Naive thymus-derived CD8-positive, alpha-beta T cell (primary cell): ENCODE measurements around the gene HSPB3. TPM values are rescaled to one million over a fixed set of nuclear protein-coding genes. Genes with fewer than 3 reads are reported as not detected.

Experiments
- ATAC-seq, 2 donors: fragments of 150-1000 bp; cut with Tn5 transposase in 1 of 2; sonication (Bioruptor Pico), chemical (Tn5 transposase) in 1 of 2; 1 replicate in 1 of 2; 2 replicates in 1 of 2; pipeline ENCODE4 v1.10.0; 2021; ENCODE audit warnings: mild to moderate bottlenecking in 2 of 2, moderate library complexity in 2 of 2
- POLR2A ChIA-PET: fragments of 350-600 bp; sonication (Branson Sonifier 250); formaldehyde crosslinking; loops from one replicate; lab custom pipeline; 2021; ENCODE audit warnings: antibody characterized with exemption; lab: Charles Lee
- DNase-seq, 10 donors: peaks; one replicate each; pipeline versions ENCODE4 v3.0.0 to v3.0.0-alpha.2; 2020 to 2022
- H3K27ac Mint-ChIP-seq, 10 donors: one replicate each; pipeline ENCODE4 v1.8.0; 2020 to 2022; ENCODE audit warnings: mild to moderate bottlenecking in 10 of 10, mixed read lengths in 10 of 10, moderate library complexity in 4 of 10, inconsistent platforms in 1 of 10
- H3K27me3 Mint-ChIP-seq, 5 donors: one replicate each; pipeline ENCODE4 v1.8.0; 2021 to 2022; ENCODE audit warnings: mixed read lengths in 5 of 5
- H3K36me3 Mint-ChIP-seq, 3 donors: one replicate each; pipeline ENCODE4 v1.8.0; 2020 to 2022; ENCODE audit warnings: mixed read lengths in 3 of 3, mild to moderate bottlenecking in 2 of 3, inconsistent platforms in 1 of 3
- H3K4me1 Mint-ChIP-seq, 4 donors: one replicate each; pipeline ENCODE4 v1.8.0; 2021 to 2022; ENCODE audit warnings: mixed read lengths in 4 of 4
- H3K4me3 Mint-ChIP-seq, 10 donors: one replicate each; pipeline ENCODE4 v1.8.0; 2020 to 2022; ENCODE audit warnings: mild to moderate bottlenecking in 10 of 10, mixed read lengths in 10 of 10, moderate library complexity in 6 of 10, inconsistent platforms in 1 of 10
- H3K9me3 Mint-ChIP-seq, 9 donors: one replicate each; pipeline ENCODE4 v1.8.0; 2020 to 2022; ENCODE audit warnings: mixed read lengths in 9 of 9, mild to moderate bottlenecking in 3 of 9, inconsistent platforms in 1 of 9, moderate library complexity in 1 of 9
- polyA plus RNA-seq, 3 donors: library from polyadenylated mRNA; unstranded; fragments of 300-500 nt; fragmentation: Illumina TruSeq; gene quantifications; one replicate each; pipeline ENCODE4 v1.2.3, GENCODE V29; 2021
- total RNA-seq, 8 experiments: library from RNA in 2 of 8; stranded (reverse) in 2 of 8; gene quantifications; one replicate each; pipeline ENCODE4 v1.2.3 and lab custom pipeline; 2021 to 2026

The HSPB3 gene
- total and polyA plus RNA-seq, 5 experiments from 2014 or later = not detected

GRCh38 chr5:54492178-54492577 is 36.7 kb downstream of the HSPB3 start:
- Mint-ChIP-seq H3K4me1 (no peaks in the 10 kb centered on the region), H3K27ac (no peak overlapping the region), H3K27me3 (peaks cover 0 to 8% (median 5%) of the 10 kb centered on the region in 5 donors), H3K4me3 (no peak overlapping the region), H3K9me3 (peaks cover 0 to 2% (median 0%) of the 10 kb centered on the region in 9 donors), H3K36me3 (no peaks in the 10 kb centered on the region)
- ATAC-seq (no peak), DNase-seq (no peak)
- POLR2A ChIA-PET = interaction anchor here (0.6 kb wide), 1 partner anchor 18 kb away, joined by 4 read pairs; no protein-coding TSS in a partner anchor

- Mint-ChIP-seq H3K4me3 (no peak overlapping the region), H3K27me3 (peaks cover 5 to 14% (median 9%) of the 10 kb centered on the region in 5 donors), H3K9me3 (peaks cover 0 to 19% (median 12%) of the 10 kb centered on the region in 9 donors), H3K36me3 (peaks cover 0 to 19% (median 10%) of the 10 kb centered on the region in 3 donors), H3K4me1 (no peaks in the 10 kb centered on the region), H3K27ac (no peak overlapping the region)
- DNase-seq (no peak), ATAC-seq (no peak)
- POLR2A ChIA-PET = interaction anchor here (0.5 to 1.2 kb wide), 2 partner anchors 67 to 350 kb away, joined by 4 to 5 read pairs; no protein-coding TSS in a partner anchor
These were observed 39.5 kb downstream of the HSPB3 start for GRCh38 chr5:54495027-54495426.

Other genes starting within 250 kb of the HSPB3 start
- gene ARL15, start 145.1 kb upstream of the HSPB3 start, total RNA-seq = 10 to 100 TPM in 1 of 2 experiments, 1 to 10 TPM in 1; 9.9 to 12.8 TPM
- 10 to 100 TPM; 10.4 to 15.2 (median 12.4) TPM for gene ARL15, start 145.1 kb upstream of the HSPB3 start, polyA plus RNA-seq
- 10 to 100 TPM; 33.4 to 33.9 TPM for gene SNX18, start 62.1 kb downstream of the HSPB3 start, total RNA-seq
- 1 to 10 TPM; 2.6 to 3.3 (median 3.2) TPM for gene SNX18, start 62.1 kb downstream of the HSPB3 start, polyA plus RNA-seq